Endothelial cell of hepatic sinusoid (primary cell): ENCODE data around the gene LCE4A.

Experiments used
- in situ Hi-C: cut with HindIII; loops from 2 replicates; pipeline ENCODE4 v1.10.0; 2017; ENCODE audit warnings: low sequenced_read_pairs

The LCE4A gene

DNA sequence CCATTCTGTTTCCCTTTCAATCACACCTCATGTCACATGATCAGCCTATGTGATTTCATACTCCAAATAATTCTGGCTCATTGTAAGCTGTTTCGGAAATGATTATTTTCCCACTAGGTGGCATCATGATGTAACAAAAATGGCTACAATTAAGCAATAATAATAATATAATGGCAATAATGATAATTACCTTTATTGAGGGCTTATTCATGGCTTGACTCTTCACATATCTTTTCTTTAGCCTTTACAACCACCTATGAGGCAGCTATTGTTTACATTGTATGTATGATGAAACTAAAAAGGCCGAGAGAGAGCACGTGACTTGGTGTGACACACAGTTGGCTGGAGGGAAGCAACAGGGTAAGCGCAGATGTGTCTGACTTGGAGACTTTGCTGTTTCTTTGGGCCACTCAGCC lies 37.3 kb downstream of the LCE4A start:
- in situ Hi-C loops, result no loop called here

DNA sequence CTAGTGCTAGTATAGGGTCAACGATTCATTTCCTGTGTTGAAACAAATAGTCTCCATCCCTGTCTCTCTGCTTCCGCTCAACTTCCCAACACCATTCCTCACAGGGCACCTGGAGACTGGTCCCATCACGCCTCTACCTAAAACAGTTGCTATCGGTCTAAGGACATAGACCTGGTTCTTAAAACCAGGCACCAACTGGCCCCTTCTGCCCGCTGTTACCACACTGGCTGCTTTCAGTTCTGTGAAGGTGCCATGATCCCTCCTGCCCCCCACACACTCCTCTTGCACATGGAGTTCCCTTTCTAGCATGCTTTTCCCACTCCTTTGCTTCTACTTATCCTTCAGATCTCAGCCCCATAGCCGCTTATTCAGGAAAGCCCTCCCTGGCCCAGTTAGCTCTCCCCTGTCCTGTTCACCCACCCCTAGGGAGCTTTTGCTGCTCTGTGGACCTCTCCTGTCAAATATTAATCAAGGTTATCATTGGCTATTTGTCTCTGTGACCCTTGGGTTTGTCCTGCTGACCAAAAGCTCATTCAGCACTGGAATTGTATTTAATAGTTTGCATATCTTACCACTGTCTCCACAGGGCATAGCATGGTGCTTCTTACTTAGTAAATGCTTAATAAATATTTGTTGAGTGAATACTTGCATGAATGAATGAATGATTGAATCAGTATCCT lies 37.9 kb downstream of the LCE4A start:
- in situ Hi-C loops, result no loop called here

DNA sequence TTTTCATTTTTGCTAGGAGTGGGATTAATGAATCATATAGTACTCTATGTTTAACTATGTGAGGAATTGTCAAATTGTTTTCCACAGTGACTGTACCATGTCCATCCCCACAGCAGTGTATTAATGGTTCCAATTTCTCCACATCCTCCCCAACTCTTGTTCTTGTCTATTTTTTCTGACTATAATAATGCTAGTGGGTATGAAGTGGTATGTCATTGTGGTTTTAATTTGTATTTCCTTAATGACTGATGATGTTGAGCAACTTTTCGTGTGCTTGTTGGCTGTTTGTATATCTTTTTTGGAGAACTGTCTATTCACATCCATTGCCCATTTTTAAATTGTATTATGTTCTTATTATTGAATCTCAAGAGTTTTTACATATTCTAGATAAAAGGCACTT lies 39.9 kb downstream of the LCE4A start:
- in situ Hi-C loops, result no loop called here

DNA sequence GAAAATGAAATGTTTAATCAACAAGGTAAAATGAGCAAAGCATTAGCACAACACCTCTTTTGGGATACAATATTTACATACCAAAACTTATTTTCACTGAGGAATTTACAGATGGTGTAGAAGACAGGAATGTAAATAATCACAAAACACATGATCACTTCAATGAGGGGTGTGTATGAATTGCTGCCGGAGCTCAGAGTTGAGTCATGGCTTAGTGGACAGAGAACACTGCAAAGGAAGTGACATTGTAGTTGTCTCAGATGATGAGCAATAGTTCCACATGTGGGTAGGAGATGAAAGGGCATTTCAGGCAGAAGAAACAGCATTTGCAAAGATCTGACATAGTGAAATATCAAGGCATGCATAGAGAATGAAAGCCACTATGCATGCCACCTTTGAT lies 44.3 kb downstream of the LCE4A start:
- in situ Hi-C loops, result no loop called here

DNA sequence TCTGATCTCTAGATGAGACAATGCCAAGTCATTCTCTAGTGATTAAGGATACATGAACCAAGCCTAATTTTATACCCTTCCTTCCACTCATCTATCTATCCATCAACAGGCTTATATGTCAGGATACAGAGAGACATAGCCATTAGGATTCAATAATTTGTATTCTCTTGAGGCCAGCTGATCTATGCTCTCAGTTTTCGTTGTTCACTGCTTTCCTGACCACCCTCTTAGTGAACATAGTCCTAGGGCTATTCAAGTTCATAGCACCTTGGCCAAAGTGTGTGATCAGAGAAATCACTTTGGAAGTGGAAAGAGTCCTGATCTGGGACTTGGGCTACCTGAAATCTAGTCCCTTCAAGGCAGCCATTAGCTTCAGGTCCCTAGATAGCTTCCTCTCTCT lies 45.6 kb downstream of the LCE4A start:
- in situ Hi-C loops, result no loop called here

DNA sequence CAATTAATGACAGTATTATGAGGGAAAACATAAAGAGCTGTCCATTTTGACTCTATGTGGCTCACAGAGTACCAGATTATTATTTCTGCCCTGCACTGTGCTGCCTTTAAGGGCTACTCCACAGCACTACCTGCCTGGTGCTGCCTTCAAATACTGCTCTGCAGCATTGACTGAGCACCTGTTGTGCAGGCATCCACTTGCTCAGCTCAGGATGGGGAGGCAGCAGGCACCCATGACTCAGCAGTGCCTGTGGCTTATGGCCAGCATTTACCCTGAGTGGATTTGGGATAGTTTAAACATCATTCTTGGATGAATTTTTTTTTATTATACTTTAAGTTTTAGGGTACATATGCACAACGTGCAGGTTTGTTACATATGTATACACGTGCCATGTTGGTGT lies 48.9 kb downstream of the LCE4A start:
- in situ Hi-C loops, result no loop called here

DNA sequence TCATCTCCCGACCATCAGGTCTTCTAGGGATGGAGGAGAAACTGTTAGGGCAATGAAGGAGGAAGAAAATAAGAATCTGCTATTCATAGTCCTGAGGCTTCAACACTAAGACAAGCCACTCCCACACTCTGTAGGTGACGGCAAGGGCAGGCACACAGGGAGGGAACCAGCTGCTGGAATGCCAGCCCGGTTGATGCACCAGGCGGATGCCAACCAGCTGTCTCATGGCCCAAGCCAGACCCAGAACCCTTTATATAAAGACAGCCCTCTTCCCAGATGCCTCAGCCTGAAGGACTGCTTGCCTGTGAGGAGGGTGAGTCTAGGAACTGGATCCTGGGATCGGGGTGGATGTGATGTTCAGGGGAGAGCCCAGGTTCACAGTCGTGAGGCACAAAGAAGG lies 49.8 kb downstream of the LCE4A start, which contains the start of gene KPRP:
KPRP (plus strand) TSS at position 279 of the 400 bp plus-strand sequence. CDS start 1,564 bp downstream, outside the sequence.
- in situ Hi-C loops, result no loop called here

DNA sequence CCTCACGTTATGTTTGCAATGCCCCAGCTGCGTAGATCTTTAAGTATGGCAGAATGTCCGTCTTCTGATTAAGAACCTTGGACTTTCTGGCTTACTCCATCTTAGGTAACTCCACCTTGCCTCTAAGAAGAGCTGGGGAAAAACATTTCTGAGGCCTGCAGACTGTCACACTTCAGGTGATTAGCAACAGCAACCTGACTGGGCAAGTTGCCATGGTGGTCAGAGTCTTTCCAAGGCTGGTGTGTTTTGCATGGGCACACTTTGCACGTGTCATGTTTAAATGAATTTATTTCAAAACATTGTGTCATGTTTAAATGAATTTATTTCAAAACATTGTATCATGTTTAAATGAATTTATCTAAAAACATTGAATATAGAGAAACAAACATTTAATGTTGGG lies 50.7 kb downstream of the LCE4A start:
- in situ Hi-C loops, result no loop called here
